Suprapubic skin (tissue), 4 donors: ENCODE results near the gene FAM177B.

Experiments
- EP300 ChIP-seq: sonication (generic); formaldehyde crosslinking; IDR thresholded peaks from one replicate; pipeline ENCODE4 v1.6.1; 2017; ENCODE audit warnings: antibody characterized with exemption
- POLR2A ChIP-seq, 2 donors: fragments of 450-650 bp; IDR thresholded peaks; one replicate each; pipeline ENCODE4 v1.6.1; 2017; ENCODE audit warnings: antibody characterized with exemption in 2 of 2, mild to moderate bottlenecking in 2 of 2, moderate library complexity in 2 of 2
- POLR2AphosphoS5 ChIP-seq, 3 donors: sonication (generic); formaldehyde crosslinking; IDR thresholded peaks; one replicate each; pipeline ENCODE4 v1.6.1; 2017; ENCODE audit warnings: antibody characterized with exemption in 3 of 3
- TF ChIP-seq, protein P1 (sequence below), 2 donors: fragments of 200-600 bp in 1 of 2; fragments of 450-650 bp in 1 of 2; sonication (generic) in 1 of 2; IDR thresholded peaks; one replicate each; pipeline ENCODE4 v1.5.1; 2016 to 2019; ENCODE audit warnings: antibody characterized with exemption in 2 of 2, mild to moderate bottlenecking in 1 of 2, moderate library complexity in 1 of 2

DNA sequence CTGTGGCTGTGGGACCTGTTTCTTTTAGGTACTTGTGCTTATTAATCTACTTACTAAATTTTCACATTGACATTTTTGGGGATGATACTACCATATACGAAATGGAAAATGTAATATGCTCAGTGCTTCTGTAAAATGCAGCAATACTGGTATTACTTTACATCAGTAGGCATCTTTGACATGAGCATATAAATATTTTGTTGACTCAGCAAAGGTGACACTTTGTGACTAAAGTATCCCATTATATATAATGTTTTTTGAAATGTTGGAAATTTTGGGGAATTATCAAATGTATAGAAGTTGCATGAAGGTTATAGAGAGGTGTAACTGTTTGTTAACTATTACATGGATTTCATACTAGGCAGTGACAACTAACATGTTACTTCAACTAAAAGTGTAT lies 2.3 kb upstream of the FAM177B start:
- TF ChIP-seq, protein P1, sequence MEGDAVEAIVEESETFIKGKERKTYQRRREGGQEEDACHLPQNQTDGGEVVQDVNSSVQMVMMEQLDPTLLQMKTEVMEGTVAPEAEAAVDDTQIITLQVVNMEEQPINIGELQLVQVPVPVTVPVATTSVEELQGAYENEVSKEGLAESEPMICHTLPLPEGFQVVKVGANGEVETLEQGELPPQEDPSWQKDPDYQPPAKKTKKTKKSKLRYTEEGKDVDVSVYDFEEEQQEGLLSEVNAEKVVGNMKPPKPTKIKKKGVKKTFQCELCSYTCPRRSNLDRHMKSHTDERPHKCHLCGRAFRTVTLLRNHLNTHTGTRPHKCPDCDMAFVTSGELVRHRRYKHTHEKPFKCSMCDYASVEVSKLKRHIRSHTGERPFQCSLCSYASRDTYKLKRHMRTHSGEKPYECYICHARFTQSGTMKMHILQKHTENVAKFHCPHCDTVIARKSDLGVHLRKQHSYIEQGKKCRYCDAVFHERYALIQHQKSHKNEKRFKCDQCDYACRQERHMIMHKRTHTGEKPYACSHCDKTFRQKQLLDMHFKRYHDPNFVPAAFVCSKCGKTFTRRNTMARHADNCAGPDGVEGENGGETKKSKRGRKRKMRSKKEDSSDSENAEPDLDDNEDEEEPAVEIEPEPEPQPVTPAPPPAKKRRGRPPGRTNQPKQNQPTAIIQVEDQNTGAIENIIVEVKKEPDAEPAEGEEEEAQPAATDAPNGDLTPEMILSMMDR (IDR thresholded peaks at IDR 0.05), result no peak
- no peak for TF ChIP-seq EP300
- TF ChIP-seq POLR2A (IDR thresholded peaks at IDR 0.05), result no peak
- TF ChIP-seq POLR2AphosphoS5 (IDR thresholded peaks at IDR 0.05), result no peak
